ENCODE results near the gene EBI3. TPM values are rescaled to one million over a fixed set of nuclear protein-coding genes. Genes with fewer than 3 reads are reported as not detected.

EBI3 gene
- total and polyA plus RNA-seq, 11 donors: 0.27 to 5.6 (median 0.88) TPM

- Histone ChIP-seq H3K4me3 (no peak overlapping the region), H3K4me1 (no peaks in the 10 kb centered on the region), H3K27ac (no peak overlapping the region), H3K36me3 (no peaks in the 10 kb centered on the region), H3K9me3 (no peaks in the 10 kb centered on the region), H3K27me3 (peaks cover 0 to 11% (median 0%) of the 10 kb centered on the region in 9 donors)
- intact Hi-C loops (cut with DNase I): no loop called here
- whole genome bisulfite sequencing, 4 donors: 76 to 79% (median 77%) methylated on average over 15 of the region's 15 CpGs
- ATAC-seq (no peak), DNase-seq (no peak)
- TF ChIP-seq CTCF (IDR thresholded peaks at IDR 0.05): no peak
- TF ChIP-seq POLR2A (IDR thresholded peaks at IDR 0.05): no peak
Measured at GRCh38 chr19:4210166-4210731, 19.1 kb upstream of the EBI3 start.

GRCh38 chr19:4213116-4213515 lies 16.2 kb upstream of the EBI3 start:
- ATAC-seq: no peak
- Histone ChIP-seq H3K27me3 (peaks cover 0 to 5% (median 0%) of the 10 kb centered on the region in 9 donors), H3K27ac (no peak overlapping the region), H3K4me3 (no peak overlapping the region), H3K36me3 (no peaks in the 10 kb centered on the region), H3K9me3 (no peaks in the 10 kb centered on the region), H3K4me1 (no peaks in the 10 kb centered on the region)
- WGBS, 4 donors: 64 to 74% (median 74%) methylated on average over 3 of the region's 3 CpGs
- intact Hi-C loops (cut with DNase I): no loop called here
- no peak for TF ChIP-seq POLR2A (IDR thresholded peaks at IDR 0.05)
- no peak for TF ChIP-seq CTCF (IDR thresholded peaks at IDR 0.05)
- no peak for DNase-seq

GRCh38 chr19:4215807-4216206 lies 13.5 kb upstream of the EBI3 start:
- Histone ChIP-seq H3K4me1 (no peaks in the 10 kb centered on the region), H3K27me3 (peaks cover 0 to 3% (median 0%) of the 10 kb centered on the region in 9 donors), H3K36me3 (no peaks in the 10 kb centered on the region), H3K4me3 (no peak overlapping the region), H3K9me3 (no peaks in the 10 kb centered on the region), H3K27ac (no peak overlapping the region)
- 63 to 69% (median 65%) methylated on average over 8 to 10 of the region's 10 CpGs for WGBS, 4 donors
- ATAC-seq (no peak), DNase-seq (no peak)
- no peak for TF ChIP-seq CTCF (IDR thresholded peaks at IDR 0.05)
- TF ChIP-seq POLR2A (IDR thresholded peaks at IDR 0.05): no peak
- intact Hi-C loops (cut with DNase I): no loop called here

- ATAC-seq: no peak
Measured at GRCh38 chr19:4216846-4217245, 12.5 kb upstream of the EBI3 start.

More at GRCh38 chr19:4216846-4217245, 12.5 kb upstream of the EBI3 start:
- WGBS, 4 donors: 78 to 85% (median 80%) methylated on average over 6 of the region's 6 CpGs
- Histone ChIP-seq H3K4me1 (no peaks in the 10 kb centered on the region), H3K9me3 (no peaks in the 10 kb centered on the region), H3K27ac (no peak overlapping the region), H3K27me3 (no peaks in the 10 kb centered on the region), H3K4me3 (no peak overlapping the region), H3K36me3 (no peaks in the 10 kb centered on the region)
- intact Hi-C loops (cut with DNase I): no loop called here
- TF ChIP-seq CTCF (IDR thresholded peaks at IDR 0.05) (no peak), POLR2A (IDR thresholded peaks at IDR 0.05) (no peak)
- DNase-seq: no peak

Measured in heart left ventricle (tissue), 16 donors.